GM12878 (cell line): ENCODE data around the gene MCAT. TPM values are rescaled to one million over a fixed set of nuclear protein-coding genes. Genes with fewer than 3 reads are reported as not detected.

Experiments
- ATAC-seq: fragments of 200-7000 bp; cut with Tn5 transposase; 3 replicates; pipeline ENCODE4 v1.9.1; 2020; ENCODE audit warnings: mild to moderate bottlenecking, moderate library complexity
- BruUV-seq: library from RNA; stranded (reverse); fragments of 400-500 nt; replicated peaks from 2 replicates; lab custom pipeline; 2021; lab: Mats Ljungman, UMichigan
- CTCF ChIA-PET: fragments of 300-600 bp; sonication (Branson Sonifier 250); formaldehyde crosslinking; extraction: SDS; loops from one replicate; lab custom pipeline; 2021; ENCODE audit warnings: inconsistent platforms; lab: Yijun Ruan, JAX
- POLR2A ChIA-PET: fragments of 350-600 bp; formaldehyde crosslinking; extraction: SDS; loops from one replicate; lab custom pipeline; 2021; ENCODE audit warnings: inconsistent platforms; lab: Charles Lee
- RAD21 ChIA-PET: fragments of 300-600 bp; sonication (Branson Sonifier 250); formaldehyde crosslinking; loops from one replicate; lab custom pipeline; 2023; ENCODE audit warnings: antibody characterized with exemption; ENCODE audit not compliant: unreplicated experiment; lab: Charles Lee
- SMC1A ChIA-PET: fragments of 300-600 bp; sonication (Branson Sonifier 250); formaldehyde crosslinking; loops from one replicate; lab custom pipeline; 2023; ENCODE audit not compliant: unreplicated experiment, uncharacterized antibody; lab: Charles Lee
- DNase-seq: peaks from one replicate; pipeline ENCODE4 v3.0.0-alpha.2; 2011; ENCODE audit warnings: low read depth, low spot score
- FAIRE-seq: peaks from 3 replicates; lab custom pipeline; 2011; peaks lifted over from hg19 to GRCh38; lab: Jason Lieb, UNC
- H2AFZ ChIP-seq: 2 replicates; pipeline ENCODE4 v1.6.0; 2011; ENCODE audit warnings: low read depth, low read length, control low read depth; ENCODE audit not compliant: control insufficient read depth
- H3K27ac ChIP-seq: 2 replicates; pipeline ENCODE4 v1.5.1; 2011; ENCODE audit warnings: control low read depth; ENCODE audit not compliant: control insufficient read depth, insufficient read depth
- H3K27me3 ChIP-seq, 2 experiments: replicated peaks in 1 of 2; 2 replicates each; pipeline versions ENCODE4 v1.6.0 to v1.6.1; 2011; ENCODE audit warnings: low read length in 1 of 2; ENCODE audit not compliant: control insufficient read depth in 2 of 2, insufficient read depth in 2 of 2
- H3K36me3 ChIP-seq, 2 experiments: 2 replicates each; pipeline ENCODE4 v1.5.1; 2011; ENCODE audit warnings: low read length in 1 of 2; ENCODE audit not compliant: control insufficient read depth in 2 of 2, insufficient read depth in 2 of 2
- H3K4me1 ChIP-seq: 2 replicates; pipeline ENCODE4 v1.6.1; 2011; ENCODE audit warnings: mild to moderate bottlenecking, low read length, moderate library complexity, mixed read lengths; ENCODE audit not compliant: control insufficient read depth, insufficient read depth
- H3K4me2 ChIP-seq: 2 replicates; pipeline ENCODE4 v1.6.0; 2011; ENCODE audit warnings: control low read depth; ENCODE audit not compliant: control insufficient read depth, insufficient read depth
- H3K4me3 ChIP-seq: fragments of 200-600 bp; sonication (generic); 2 replicates; pipeline ENCODE4 v1.5.1; 2016
- H3K79me2 ChIP-seq: 2 replicates; pipeline ENCODE4 v1.6.0; 2011; ENCODE audit warnings: low read length; ENCODE audit not compliant: control insufficient read depth, insufficient read depth
- H3K9ac ChIP-seq: 2 replicates; pipeline ENCODE4 v1.8.0; 2011; ENCODE audit warnings: low read length, control low read depth, mixed read lengths; ENCODE audit not compliant: control insufficient read depth, insufficient read depth
- H3K9me3 ChIP-seq: replicated peaks from 3 replicates; pipeline ENCODE4 v1.5.1; 2011; ENCODE audit warnings: mild to moderate bottlenecking, low read length; ENCODE audit not compliant: control insufficient read depth, insufficient read depth
- H4K20me1 ChIP-seq: 2 replicates; pipeline ENCODE4 v1.6.0; 2011; ENCODE audit not compliant: control insufficient read depth, insufficient read depth
- CHD1 ChIP-seq: IDR thresholded peaks from 2 replicates; pipeline ENCODE4 v1.6.1; 2012; ENCODE audit warnings: low read depth, low read length, improper control_type of control experiment
- ELK1 ChIP-seq: IDR thresholded peaks from 2 replicates; pipeline ENCODE4 v1.6.1; 2012; ENCODE audit warnings: low read depth, low read length, improper control_type of control experiment
- EZH2 ChIP-seq: IDR thresholded peaks from 2 replicates; pipeline ENCODE4 v1.6.1; 2012; ENCODE audit warnings: low read depth, mild to moderate bottlenecking, control low read depth, inconsistent platforms, low read length, borderline replicate concordance; ENCODE audit not compliant: control insufficient read depth
- FOS ChIP-seq: IDR thresholded peaks from 3 replicates; pipeline ENCODE4 v1.6.1; 2011; ENCODE audit warnings: borderline replicate concordance; ENCODE audit not compliant: insufficient read length; ENCODE audit errors: extremely low read depth
- HSF1 ChIP-seq: fragments of 150-350 bp; IDR thresholded peaks from 2 replicates; pipeline ENCODE4 v1.6.1; 2014; ENCODE audit warnings: mild to moderate bottlenecking, low read depth, low read length
- IRF3 ChIP-seq: fragments of 450-650 bp; IDR thresholded peaks from 2 replicates; pipeline ENCODE4 v1.6.1; 2014; ENCODE audit warnings: mild to moderate bottlenecking
- LARP7 ChIP-seq: fragments of 450-650 bp; IDR thresholded peaks from 2 replicates; pipeline ENCODE4 v1.6.1; 2017; ENCODE audit warnings: mild to moderate bottlenecking
- MYC ChIP-seq: IDR thresholded peaks from 2 replicates; pipeline ENCODE4 v1.6.1; 2011; ENCODE audit warnings: mild to moderate bottlenecking, low read length, moderate library complexity, inconsistent platforms; ENCODE audit not compliant: insufficient read depth, insufficient replicate concordance, insufficient read length, severe bottlenecking
- NR2C1 ChIP-seq: fragments of 450-650 bp; IDR thresholded peaks from 2 replicates; pipeline ENCODE4 v1.6.1; 2017; ENCODE audit warnings: antibody characterized with exemption, mild to moderate bottlenecking, moderate library complexity
- RUNX3 ChIP-seq: IDR thresholded peaks from 2 replicates; pipeline ENCODE4 v1.6.1; 2012; ENCODE audit warnings: low read length, inconsistent platforms
- SREBF2 ChIP-seq: IDR thresholded peaks from 2 replicates; pipeline ENCODE4 v1.6.1; 2012; ENCODE audit warnings: mild to moderate bottlenecking, low read length
- TBL1XR1 ChIP-seq: IDR thresholded peaks from 2 replicates; pipeline ENCODE4 v1.6.1; 2012; ENCODE audit warnings: low read depth, low read length, improper control_type of control experiment
- USF2 ChIP-seq: IDR thresholded peaks from 2 replicates; pipeline ENCODE4 v1.6.1; 2011; ENCODE audit warnings: low read depth, low read length, improper control_type of control experiment, borderline replicate concordance
- WRNIP1 ChIP-seq: IDR thresholded peaks from 2 replicates; pipeline ENCODE4 v1.6.1; 2011; ENCODE audit warnings: low read depth, low read length, improper control_type of control experiment, borderline replicate concordance
- ZNF24 ChIP-seq: fragments of 450-650 bp; IDR thresholded peaks from 2 replicates; pipeline ENCODE4 v1.6.1; 2017; ENCODE audit warnings: antibody characterized with exemption, mild to moderate bottlenecking
- WGBS: methylation state at CpG from one replicate; pipeline ENCODE4 v1.1.6; 2016; ENCODE audit warnings: low lambda C conversion rate; ENCODE audit not compliant: insufficient replicate concordance, insufficient coverage; ENCODE audit errors: missing lambda C conversion rate; 5-methylcytosine and 5-hydroxymethylcytosine counted together
- in situ Hi-C: fragments of 300-500 bp; cut with MboI; formaldehyde crosslinking; loops from 9 replicates; pipeline ENCODE4 v1.14.3; 2018; ENCODE audit warnings: mixed read lengths
- intact Hi-C: fragments of 100-400 bp; cut with micrococcal nuclease; formaldehyde crosslinking; loops from one replicate; pipeline ENCODE4 v1.14.2; 2022; ENCODE audit not compliant: unreplicated experiment
- polyA plus RNA-seq, 11 experiments: library from polyadenylated mRNA; depleted of rRNA in 4 of 11; unstranded in 6 of 11; stranded (reverse) in 5 of 11; fragments of >200 nt; fragmentation: Nextera tagmentation in 4 of 11; fragmentation: Illumina TruSeq in 1 of 11; extraction: Ambion mirVana in 4 of 11; extraction: Trizol in 1 of 11; gene quantifications; 1 replicate in 1 of 11; 2 replicates in 10 of 11; pipeline versions ENCODE4 v1.2.1 to v1.2.3, GENCODE V29; 2011 to 2016; ENCODE audit warnings: inconsistent platforms in 2 of 11, missing spikeins in 2 of 11, low read depth in 1 of 11
- total RNA-seq, 4 experiments: library from RNA; depleted of rRNA in 3 of 4; stranded (reverse); fragments of >200 nt in 3 of 4; fragmentation: Illumina TruSeq in 1 of 4; extraction: Trizol in 1 of 4; gene quantifications; 2 replicates each; pipeline versions ENCODE4 v1.2.1 to v1.2.3, GENCODE V29; 2013 to 2021

MCAT gene
- total and polyA plus RNA-seq, 10 of the 15 experiments (the other 5 are each of a cell fraction or from before 2014, with no cell fraction given) = 3.6 to 29.1 (median 19.3) TPM

- BruUV-seq = no TSS peak
- 99% methylated on average over 9 of the region's 9 CpGs for WGBS
- Histone ChIP-seq H3K9me3 (no peaks in the 10 kb centered on the region), H3K4me1 (no peaks in the 10 kb centered on the region), H2AFZ (no peak overlapping the region), H3K9ac (no peak overlapping the region), H3K27ac (no peak overlapping the region), H3K36me3 (peaks cover 2 to 12% of the 10 kb centered on the region in 2 experiments; a peak in 3 of 4 replicates), H3K4me2 (no peak overlapping the region), H4K20me1 (no peaks in the 10 kb centered on the region), H3K4me3 (no peak overlapping the region), H3K79me2 (no peaks in the 10 kb centered on the region)
- SMC1A ChIA-PET = no interaction called here
- ATAC-seq = no peak
- in situ Hi-C loops = no loop called here
- TF ChIP-seq NR2C1 = no peak
- no peak for TF ChIP-seq ELK1
- TF ChIP-seq TBL1XR1 = no peak
- TF ChIP-seq SREBF2 = no peak
- no peak for TF ChIP-seq FOS
- no peak for TF ChIP-seq CHD1
- TF ChIP-seq IRF3 = no peak
- TF ChIP-seq RUNX3 = no peak
- TF ChIP-seq LARP7 = no peak
- TF ChIP-seq ZNF24 = no peak
- no peak for TF ChIP-seq EZH2
- TF ChIP-seq WRNIP1 = no peak
- no peak for TF ChIP-seq HSF1
- no peak for TF ChIP-seq USF2
- no peak for TF ChIP-seq MYC
- TF ChIP-seq, all 136 proteins: peak for 0
- FAIRE-seq (no peak), DNase-seq (no peak)
- ChIA-PET POLR2A (no interaction called here), CTCF (no interaction called here), RAD21 (no interaction called here)
- intact Hi-C loops = no loop called here
- H3K27me3 ChIP-seq = no peaks in the 10 kb centered on the region
Measured at GRCh38 chr22:43173566-43173965, 30.4 kb upstream of the MCAT start.
